CD4-positive, alpha-beta T cell treated with Interleukin-10 for 1 hour (primary cell): Measurements from ENCODE around the gene AMMECR1.
A peak's percentile ranks its signal among the peaks of the same experiment; 100 is the strongest.
"Not testable (repeated sequence)": the region's sequence is repeated elsewhere in the genome, so short reads cannot be mapped to it uniquely, and the experiment has no call there.

Source experiments
- DNase-seq: peaks from one replicate; pipeline ENCODE4 v3.0.0-alpha.2; 2020

Gene AMMECR1

GRCh38 chrX:110162867-110163266 lies 155.0 kb downstream of the AMMECR1 start:
- DNase-seq = no peak

- no peak for DNase-seq
These were observed 155.8 kb downstream of the AMMECR1 start for GRCh38 chrX:110162131-110162530.

- DNase-seq = no peak
These were observed 156.6 kb downstream of the AMMECR1 start for GRCh38 chrX:110161361-110161686.

GRCh38 chrX:110159865-110160264 lies 158.0 kb downstream of the AMMECR1 start:
- no peak for DNase-seq

GRCh38 chrX:110159235-110159634 lies 158.7 kb downstream of the AMMECR1 start:
- DNase-seq = peak; percentile 2

- no peak for DNase-seq
These were observed 160.4 kb downstream of the AMMECR1 start for GRCh38 chrX:110157444-110157843.

GRCh38 chrX:110156167-110156754 lies 161.6 kb downstream of the AMMECR1 start:
- peak; percentile 39 for DNase-seq

GRCh38 chrX:110155759-110156158 lies 162.1 kb downstream of the AMMECR1 start:
- no peak for DNase-seq

GRCh38 chrX:110154328-110154727 lies 163.6 kb downstream of the AMMECR1 start:
- not testable (repeated sequence) for DNase-seq

GRCh38 chrX:110153896-110154295 lies 164.0 kb downstream of the AMMECR1 start:
- no peak for DNase-seq

GRCh38 chrX:110153244-110153643 lies 164.6 kb downstream of the AMMECR1 start:
- no peak for DNase-seq

GRCh38 chrX:110146521-110146920 lies 171.4 kb downstream of the AMMECR1 start:
- peak; percentile 47 for DNase-seq

- DNase-seq = peak; percentile 18
These were observed 172.0 kb downstream of the AMMECR1 start for GRCh38 chrX:110145854-110146253.

GRCh38 chrX:110145311-110145710 lies 172.6 kb downstream of the AMMECR1 start:
- no peak for DNase-seq
